ENCODE results near the gene PRKAR2A.
A peak's percentile ranks its signal among the peaks of the same experiment; 100 is the strongest.
"Not testable (repeated sequence)": the region's sequence is repeated elsewhere in the genome, so short reads cannot be mapped to it uniquely, and the experiment has no call there.

PRKAR2A gene

GRCh38 chr3:48743773-48744172 lies 103.9 kb downstream of the PRKAR2A start:
- Histone ChIP-seq H3K4me1 (ENCODE audit: insufficient read depth, low read length, poor library complexity, severe bottlenecking) (no peaks in the 10 kb centered on the region), H3K79me2 (ENCODE audit: insufficient read depth, low read length) (no peaks in the 10 kb centered on the region), H3K9me3 (ENCODE audit: insufficient read depth, low read depth, low read length) (no peaks in the 10 kb centered on the region), H4K20me1 (ENCODE audit: insufficient read depth, low read length, poor library complexity, severe bottlenecking) (no peaks in the 10 kb centered on the region), H3K4me3 (ENCODE audit: low read length, poor library complexity, severe bottlenecking) (no peak overlapping the region), H3K4me2 (ENCODE audit: low read depth, low read length, poor library complexity, severe bottlenecking) (no peak overlapping the region), H2AFZ (ENCODE audit: low read length) (no peak overlapping the region), H3K27me3 (ENCODE audit: insufficient read depth, low read length, poor library complexity, severe bottlenecking) (no peaks in the 10 kb centered on the region), H3F3A (ENCODE audit: low read depth) (no peaks in the 10 kb centered on the region), H3K9me2 (replicated peaks; ENCODE audit: low read depth, low read length) (no peaks in the 10 kb centered on the region), H3K9ac (ENCODE audit: low read depth, low read length, poor library complexity, severe bottlenecking) (no peak overlapping the region), H3K36me3 (ENCODE audit: insufficient read depth, low read length) (no peaks in the 10 kb centered on the region)
- TF ChIP-seq CTCF (conservative IDR thresholded peaks at IDR 0.05; ENCODE audit: low read length) (no peak), EZH2phosphoT487 (IDR thresholded peaks at IDR 0.05; ENCODE audit: borderline replicate concordance) (no peak)

DNA sequence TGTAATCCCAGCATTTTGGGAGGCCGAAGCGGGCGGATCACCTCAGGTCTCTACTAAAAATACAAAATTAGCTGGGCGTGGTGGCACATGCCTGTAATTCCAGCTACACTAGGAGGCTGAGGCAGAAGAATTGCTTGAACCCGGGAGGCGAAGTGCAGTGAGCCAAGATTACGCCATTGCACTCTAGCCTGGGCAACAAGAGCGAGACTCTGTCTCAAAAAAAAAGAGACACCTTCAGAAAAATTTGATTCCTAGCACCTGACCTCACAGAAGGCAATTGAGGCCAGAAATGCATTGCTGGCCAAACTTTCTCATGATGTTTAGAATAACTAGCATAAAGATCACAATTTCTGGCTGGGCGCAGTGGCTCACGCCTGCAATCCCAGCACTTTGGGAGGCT lies 106.4 kb downstream of the PRKAR2A start:
- H3F3A ChIP-seq (ENCODE audit: low read depth); H3K9me3 ChIP-seq (ENCODE audit: insufficient read depth, low read depth, low read length); H2AFZ ChIP-seq (ENCODE audit: low read length); H4K20me1 ChIP-seq (ENCODE audit: insufficient read depth, low read length, poor library complexity, severe bottlenecking); H3K9me2 ChIP-seq (replicated peaks; ENCODE audit: low read depth, low read length); H3K4me3 ChIP-seq (ENCODE audit: low read length, poor library complexity, severe bottlenecking); H3K36me3 ChIP-seq (ENCODE audit: insufficient read depth, low read length); H3K4me1 ChIP-seq (ENCODE audit: insufficient read depth, low read length, poor library complexity, severe bottlenecking); H3K4me2 ChIP-seq (ENCODE audit: low read depth, low read length, poor library complexity, severe bottlenecking); H3K79me2 ChIP-seq (ENCODE audit: insufficient read depth, low read length); H3K9ac ChIP-seq (ENCODE audit: low read depth, low read length, poor library complexity, severe bottlenecking); H3K27me3 ChIP-seq (ENCODE audit: insufficient read depth, low read length, poor library complexity, severe bottlenecking): not testable (repeated sequence)

GRCh38 chr3:48739955-48740823 lies 107.5 kb downstream of the PRKAR2A start:
- no peaks in the 10 kb centered on the region for H3K4me1 ChIP-seq (ENCODE audit: insufficient read depth, low read length, poor library complexity, severe bottlenecking)
- H3K27me3 ChIP-seq (ENCODE audit: insufficient read depth, low read length, poor library complexity, severe bottlenecking), result no peaks in the 10 kb centered on the region
- H3K9me2 ChIP-seq (replicated peaks; ENCODE audit: low read depth, low read length), result no peaks in the 10 kb centered on the region
- no peaks in the 10 kb centered on the region for H3F3A ChIP-seq (ENCODE audit: low read depth)
- H3K36me3 ChIP-seq (ENCODE audit: insufficient read depth, low read length), result no peaks in the 10 kb centered on the region
- no peak overlapping the region for H3K4me3 ChIP-seq (ENCODE audit: low read length, poor library complexity, severe bottlenecking)
- peak; percentile 71 for TF ChIP-seq CTCF (conservative IDR thresholded peaks at IDR 0.05; ENCODE audit: low read length)
- TF ChIP-seq EZH2phosphoT487 (IDR thresholded peaks at IDR 0.05; ENCODE audit: borderline replicate concordance), result no peak
- no peaks in the 10 kb centered on the region for H3K79me2 ChIP-seq (ENCODE audit: insufficient read depth, low read length)
- no peak overlapping the region for H2AFZ ChIP-seq (ENCODE audit: low read length)
- no peak overlapping the region for H3K9ac ChIP-seq (ENCODE audit: low read depth, low read length, poor library complexity, severe bottlenecking)
- no peak overlapping the region for H3K4me2 ChIP-seq (ENCODE audit: low read depth, low read length, poor library complexity, severe bottlenecking)
- H3K9me3 ChIP-seq (ENCODE audit: insufficient read depth, low read depth, low read length), result no peaks in the 10 kb centered on the region
- H4K20me1 ChIP-seq (ENCODE audit: insufficient read depth, low read length, poor library complexity, severe bottlenecking), result no peaks in the 10 kb centered on the region

GRCh38 chr3:48739617-48739954 lies 108.1 kb downstream of the PRKAR2A start:
- Histone ChIP-seq H3K79me2 (ENCODE audit: insufficient read depth, low read length) (no peaks in the 10 kb centered on the region), H3K27me3 (ENCODE audit: insufficient read depth, low read length, poor library complexity, severe bottlenecking) (no peaks in the 10 kb centered on the region), H3K36me3 (ENCODE audit: insufficient read depth, low read length) (no peaks in the 10 kb centered on the region), H4K20me1 (ENCODE audit: insufficient read depth, low read length, poor library complexity, severe bottlenecking) (no peaks in the 10 kb centered on the region), H3F3A (ENCODE audit: low read depth) (no peaks in the 10 kb centered on the region), H3K4me1 (ENCODE audit: insufficient read depth, low read length, poor library complexity, severe bottlenecking) (no peaks in the 10 kb centered on the region), H2AFZ (ENCODE audit: low read length) (no peak overlapping the region), H3K4me3 (ENCODE audit: low read length, poor library complexity, severe bottlenecking) (no peak overlapping the region), H3K9me2 (replicated peaks; ENCODE audit: low read depth, low read length) (no peaks in the 10 kb centered on the region), H3K9me3 (ENCODE audit: insufficient read depth, low read depth, low read length) (no peaks in the 10 kb centered on the region), H3K4me2 (ENCODE audit: low read depth, low read length, poor library complexity, severe bottlenecking) (no peak overlapping the region), H3K9ac (ENCODE audit: low read depth, low read length, poor library complexity, severe bottlenecking) (no peak overlapping the region)
- TF ChIP-seq EZH2phosphoT487 (IDR thresholded peaks at IDR 0.05; ENCODE audit: borderline replicate concordance) (no peak), CTCF (conservative IDR thresholded peaks at IDR 0.05; ENCODE audit: low read length) (no peak)
